ENCODE results near the gene PPM1E. TPM values are rescaled to one million over a fixed set of nuclear protein-coding genes. Genes with fewer than 3 reads are reported as not detected.
"Not testable (repeated sequence)": the region's sequence is repeated elsewhere in the genome, so short reads cannot be mapped to it uniquely, and the experiment has no call there.

The PPM1E gene
- total and polyA plus RNA-seq, 2 of the 4 experiments (the other 2 are of a cell fraction): under 0.01 to 0.05 TPM

- H3K36me3 ChIP-seq (ENCODE audit: control insufficient read depth, insufficient read depth, low read length); H3K4me1 ChIP-seq (ENCODE audit: control insufficient read depth, insufficient read depth, low read length); H3K4me2 ChIP-seq (ENCODE audit: low read depth, low read length); H3K14ac ChIP-seq (replicated peaks; ENCODE audit: low read depth, low read length); dilution Hi-C loops (cut with HindIII; ENCODE audit: low sequenced_read_pairs, unreplicated experiment); H2BK5ac ChIP-seq (ENCODE audit: low read depth, low read length, poor library complexity, severe bottlenecking); intact Hi-C loops (cut with micrococcal nuclease); H3K9me3 ChIP-seq (ENCODE audit: control insufficient read depth, insufficient read depth, low read length); H3K4me3 ChIP-seq (ENCODE audit: insufficient read depth, low read depth, low read length); H3K56ac ChIP-seq (ENCODE audit: extremely low read depth, insufficient read depth, low read length); H3K4ac ChIP-seq (ENCODE audit: low read depth, low read length); ATAC-seq (ENCODE audit: low read depth); H3K27ac ChIP-seq (ENCODE audit: insufficient read depth, low read length); H2BK20ac ChIP-seq (ENCODE audit: low read depth, low read length); H2AK9ac ChIP-seq (replicated peaks; ENCODE audit: low read depth, low read length, poor library complexity); H2AFZ ChIP-seq (replicated peaks; ENCODE audit: low read length, poor library complexity); H4K91ac ChIP-seq (ENCODE audit: insufficient read depth, low read depth, low read length); H4K20me1 ChIP-seq (ENCODE audit: insufficient read depth, low read length); DNase-seq; CTCF ChIA-PET; H3K79me1 ChIP-seq (ENCODE audit: low read depth in 1 of 2, low read length in 2 of 2); H3K9me1 ChIP-seq (ENCODE audit: insufficient read depth, low read length); H4K5ac ChIP-seq (ENCODE audit: low read depth, low read length); H2AK5ac ChIP-seq (ENCODE audit: low read depth, low read length); H3K9ac ChIP-seq (ENCODE audit: low read depth, low read length); H3K18ac ChIP-seq (ENCODE audit: low read depth, low read length); H2BK120ac ChIP-seq (ENCODE audit: low read depth, low read length); POLR2A ChIA-PET (ENCODE audit: unreplicated experiment); H2BK15ac ChIP-seq (ENCODE audit: low read depth, low read length); H3K27me3 ChIP-seq (ENCODE audit: control insufficient read depth, insufficient read depth, low read length); H4K8ac ChIP-seq (ENCODE audit: low read depth in 2 of 2, low read length in 2 of 2); BruUV-seq (replicated peaks); in situ Hi-C loops (cut with MboI; ENCODE audit: low sequenced_read_pairs); H3K23ac ChIP-seq (ENCODE audit: low read depth, low read length): not testable (repeated sequence)
- WGBS, 2 experiments (ENCODE audit: extremely low coverage in 2 of 2, insufficient read length in 1 of 2): no CpG with 5 or more reads among the region's 2 CpGs
Measured at GRCh38 chr17:58850106-58850505, 94.5 kb downstream of the PPM1E start.

All from IMR-90 (cell line).